Right lobe of liver (tissue), 4 donors: ENCODE data around the gene TMCO2.

Experiments used
- CTCF ChIP-seq, 4 donors: fragments of 200-600 bp in 3 of 4; fragments of 450-650 bp in 1 of 4; IDR thresholded peaks; one replicate each; pipeline versions ENCODE4 v1.5.1 to v1.8.0; 2016 to 2022; ENCODE audit warnings: antibody characterized with exemption in 4 of 4, mild to moderate bottlenecking in 2 of 4
- POLR2A ChIP-seq: fragments of 450-650 bp; IDR thresholded peaks from one replicate; pipeline ENCODE4 v1.6.1; 2017; ENCODE audit warnings: antibody characterized with exemption, mild to moderate bottlenecking
- donor health status: DM: no; HTN: no; CAD: no.
- donor health status: DM: no; HTN: no; CAD: no.
- donor health status: DM: no; HTN: yes; CAD: no.

- no peak for TF ChIP-seq CTCF (IDR thresholded peaks at IDR 0.05)
- TF ChIP-seq POLR2A: no peak
These were observed 26.6 kb downstream of the TMCO2 start for GRCh38 chr1:40274331-40274730.
